GM15510 (cell line): ENCODE data around the gene KRCC1.

Experiments
- POLR2A ChIP-seq: IDR thresholded peaks from 3 replicates; pipeline ENCODE4 v1.6.1; 2011; ENCODE audit warnings: borderline replicate concordance; ENCODE audit not compliant: insufficient read length; ENCODE audit errors: extremely low read depth

Gene KRCC1

DNA sequence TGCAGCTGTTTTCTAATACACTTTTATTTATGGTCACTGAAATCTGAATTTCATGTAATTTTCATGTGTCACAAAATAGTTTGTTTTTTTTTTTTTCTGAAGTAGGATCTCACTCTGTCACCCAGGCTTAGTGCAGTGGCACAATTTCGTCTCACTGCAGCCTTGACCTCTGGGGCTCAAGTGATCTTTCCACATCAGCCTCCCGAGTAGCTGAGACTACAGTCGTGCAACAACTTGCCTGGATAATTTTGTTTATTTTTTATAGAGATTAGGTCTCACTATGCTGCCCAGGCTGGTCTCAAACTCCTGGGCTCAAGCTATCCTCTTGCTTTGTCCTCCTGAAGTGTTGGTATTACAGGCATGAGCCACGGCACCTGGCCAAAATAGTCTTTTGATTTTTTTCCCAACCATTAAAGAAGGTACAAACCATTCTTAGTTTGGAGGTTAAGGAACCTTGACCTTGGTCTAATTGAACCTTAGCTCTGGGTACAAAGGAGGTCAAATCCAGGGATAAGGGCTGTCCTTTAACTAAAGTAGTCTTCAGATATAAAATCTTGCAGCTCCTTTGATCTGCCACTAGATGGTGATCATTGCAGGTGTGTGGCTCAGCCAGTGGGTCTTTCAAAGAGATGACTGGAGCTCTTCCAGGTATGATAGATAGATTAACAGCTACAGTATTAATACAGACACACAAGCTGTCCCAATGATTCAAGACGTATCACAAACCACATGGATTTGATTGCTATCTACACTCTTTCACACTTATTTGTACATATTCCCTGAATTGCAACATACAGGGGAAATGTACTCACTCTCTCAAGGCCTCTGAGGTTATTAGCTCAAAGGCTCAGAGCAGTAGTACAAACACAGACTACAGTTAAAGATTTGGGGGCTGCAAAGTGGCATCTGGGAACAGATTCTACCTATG lies 4.7 kb upstream of the KRCC1 start:
- TF ChIP-seq POLR2A = no peak

- TF ChIP-seq POLR2A = no peak
Observed at GRCh38 chr2:88058191-88058590, 2.6 kb upstream of the KRCC1 start.

DNA sequence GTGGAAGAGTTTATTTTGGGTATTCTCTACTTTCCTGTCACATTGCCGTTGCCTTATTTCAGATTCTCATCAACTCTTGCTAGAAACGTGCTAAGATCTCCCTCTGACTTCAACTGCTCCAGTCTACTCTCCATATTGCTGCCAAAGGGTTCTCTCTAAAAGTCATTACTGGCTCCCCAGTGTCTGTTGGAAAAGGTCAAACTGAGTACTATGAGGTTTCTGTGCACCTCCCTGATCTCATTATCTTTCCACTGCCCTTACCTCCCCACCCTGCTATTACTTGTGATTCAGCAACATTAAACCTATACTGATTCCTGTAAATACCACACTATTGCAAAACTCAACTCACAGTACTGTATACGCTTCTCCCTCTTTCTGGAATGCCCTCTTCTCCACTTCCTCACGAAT lies 1.9 kb upstream of the KRCC1 start:
- no peak for TF ChIP-seq POLR2A

- TF ChIP-seq POLR2A = no peak
Observed at GRCh38 chr2:88054782-88055370, 707 bp downstream of the KRCC1 start.

GRCh38 chr2:88053934-88054781 lies 1.4 kb downstream of the KRCC1 start:
- TF ChIP-seq POLR2A = no peak

- no peak for TF ChIP-seq POLR2A
Observed at GRCh38 chr2:88053296-88053695, 2.3 kb downstream of the KRCC1 start.

DNA sequence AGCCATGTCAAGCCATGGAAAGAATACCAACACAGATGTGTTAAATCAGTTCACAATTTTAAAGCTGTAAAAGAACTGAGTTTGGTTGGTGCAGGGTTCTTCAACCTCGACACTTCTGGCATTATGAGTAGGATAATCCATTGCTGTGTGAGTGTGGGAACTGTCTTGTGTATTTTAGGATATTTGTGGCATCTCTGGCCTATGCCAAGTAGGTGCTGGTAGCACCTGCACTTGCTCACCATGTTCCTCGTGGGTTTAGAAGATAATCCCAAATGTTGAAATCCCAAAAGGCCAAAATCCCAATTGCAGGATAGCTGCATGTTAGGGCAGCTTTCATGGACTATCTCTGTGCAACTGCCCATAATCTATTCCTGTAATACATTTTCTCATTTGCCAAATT lies 3.8 kb downstream of the KRCC1 start:
- no peak for TF ChIP-seq POLR2A

- no peak for TF ChIP-seq POLR2A
Observed at GRCh38 chr2:88049622-88050021, 6.0 kb downstream of the KRCC1 start.

- TF ChIP-seq POLR2A = no peak
Observed at GRCh38 chr2:88048541-88048940, 7.0 kb downstream of the KRCC1 start.

GRCh38 chr2:88042476-88042875 lies 13.1 kb downstream of the KRCC1 start:
- TF ChIP-seq POLR2A = no peak

GRCh38 chr2:88038263-88039105 lies 17.1 kb downstream of the KRCC1 start:
- no peak for TF ChIP-seq POLR2A

GRCh38 chr2:88036606-88037005 lies 19.0 kb downstream of the KRCC1 start:
- TF ChIP-seq POLR2A = no peak

GRCh38 chr2:88036182-88036581 lies 19.4 kb downstream of the KRCC1 start:
- TF ChIP-seq POLR2A = no peak

- TF ChIP-seq POLR2A = no peak
Observed at GRCh38 chr2:88032070-88032702, 23.4 kb downstream of the KRCC1 start.

GRCh38 chr2:88028931-88029330 lies 26.7 kb downstream of the KRCC1 start:
- no peak for TF ChIP-seq POLR2A
